ENCODE measurements around the gene ZBED4. TPM values are rescaled to one million over a fixed set of nuclear protein-coding genes. Genes with fewer than 3 reads are reported as not detected.

ZBED4 gene
- total RNA-seq, 2 experiments from 2014 or later = 14.8 to 15.0 TPM

- Mint-ChIP-seq H3K36me3 (ENCODE audit: low read depth) (no peaks in the 10 kb centered on the region), H3K27me3 (no peaks in the 10 kb centered on the region), H3K27ac (peak overlapping the region; percentile 89), H3K4me1 (ENCODE audit: low read depth) (peaks cover 42% of the 10 kb centered on the region), H3K4me3 (peak overlapping the region; percentile 73), H3K9me3 (no peaks in the 10 kb centered on the region)
- POLR2A ChIA-PET = interaction anchor here (1.0 to 2.7 kb wide), 9 partner anchors 12 to 100 kb away, joined by 3 to 17 read pairs (median 3); partner anchors contain the start of gene PIM3
- peak overlapping the region in 1 of 2 donors; percentile 39 for H3K27ac ChIP-seq (ENCODE audit: low read depth in 1 of 2, low read length in 2 of 2)
- H3K9me3 ChIP-seq (ENCODE audit: control insufficient read depth in 1 of 2, insufficient read depth in 1 of 2, low read length in 2 of 2) = peaks cover 0 to 5% of the 10 kb centered on the region in 2 experiments
- peak; percentile 59 for TF ChIP-seq CTCF (IDR thresholded peaks at IDR 0.05)
- DNase-seq (peak in 12 of 14 experiments; percentile 22 to 83 (median 48)), ATAC-seq (ENCODE audit: poor library complexity) (peak; percentile 37)
- CTCF ChIA-PET = interaction anchor here (0.6 to 2.7 kb wide), 11 partner anchors 9 to 100 kb away, joined by 3 to 36 read pairs (median 6); no protein-coding TSS in a partner anchor
- no peaks in the 10 kb centered on the region for H3K36me3 ChIP-seq (ENCODE audit: insufficient read depth, low read length)
- peaks cover 60% of the 10 kb centered on the region for H3K4me1 ChIP-seq (ENCODE audit: insufficient read depth, low read length)
- H3K27me3 ChIP-seq (ENCODE audit: control insufficient read depth in 1 of 2, insufficient read depth in 2 of 2, low read length in 2 of 2) = no peaks in the 10 kb centered on the region
- H3K4me3 ChIP-seq (ENCODE audit: low read length) = no peak overlapping the region
- intact Hi-C loops (cut with DNase I, micrococcal nuclease) = loop anchor here (1.0 to 10.0 kb wide), 3 partner anchors 62 to 264 kb away; no protein-coding TSS in a partner anchor
Observed at GRCh38 chr22:49930596-49931412, 77.2 kb downstream of the ZBED4 start.

GRCh38 chr22:49933236-49934159 is 79.9 kb downstream of the ZBED4 start:
- DNase-seq (peak in 1 of 14 experiments; percentile 22), ATAC-seq (ENCODE audit: poor library complexity) (no peak)
- intact Hi-C loops (cut with DNase I, micrococcal nuclease) = loop anchor here in 1 of 2 experiments (10.0 kb wide), 1 partner anchor 261 kb away; no protein-coding TSS in a partner anchor
- Mint-ChIP-seq H3K27me3 (no peaks in the 10 kb centered on the region), H3K27ac (peak overlapping the region; percentile 87), H3K4me3 (peak overlapping the region; percentile 86), H3K9me3 (no peaks in the 10 kb centered on the region), H3K36me3 (ENCODE audit: low read depth) (no peaks in the 10 kb centered on the region), H3K4me1 (ENCODE audit: low read depth) (peaks cover 26% of the 10 kb centered on the region)
- Histone ChIP-seq H3K36me3 (ENCODE audit: insufficient read depth, low read length) (no peaks in the 10 kb centered on the region), H3K9me3 (ENCODE audit: control insufficient read depth in 1 of 2, insufficient read depth in 1 of 2, low read length in 2 of 2) (peaks cover 0 to 5% of the 10 kb centered on the region in 2 experiments), H3K27me3 (ENCODE audit: control insufficient read depth in 1 of 2, insufficient read depth in 2 of 2, low read length in 2 of 2) (no peaks in the 10 kb centered on the region), H3K4me1 (ENCODE audit: insufficient read depth, low read length) (peaks cover 75% of the 10 kb centered on the region), H3K27ac (ENCODE audit: low read depth in 1 of 2, low read length in 2 of 2) (peak overlapping the region; percentile 86 to 88), H3K4me3 (ENCODE audit: low read length) (no peak overlapping the region)
- ChIA-PET CTCF (interaction anchor here (2.5 kb wide), 1 partner anchor 97 kb away, joined by 14 read pairs; no protein-coding TSS in a partner anchor), POLR2A (interaction anchor here (0.8 to 2.3 kb wide), 4 partner anchors 28 to 63 kb away, joined by 3 to 14 read pairs (median 6); partner anchors contain the start of gene PIM3)
- TF ChIP-seq CTCF (IDR thresholded peaks at IDR 0.05) = no peak
